ENCODE data around the gene ARMCX5.

ARMCX5 gene

GRCh38 chrX:102604327-102604726, 5.0 kb downstream of the ARMCX5 start:
- Histone ChIP-seq H4K20me1 (ENCODE audit: insufficient read depth, low read length) (no peaks in the 10 kb centered on the region), H3K4me3 (ENCODE audit: low read depth in 1 of 2, low read length in 2 of 2) (no peak overlapping the region), H2AFZ (ENCODE audit: low read depth, low read length) (no peak overlapping the region), H3K79me2 (ENCODE audit: insufficient read depth, low read length) (peaks cover 25% of the 10 kb centered on the region), H3K27me3 (ENCODE audit: insufficient read depth, low read length, poor library complexity) (no peaks in the 10 kb centered on the region), H3K9ac (ENCODE audit: low read depth, low read length) (no peak overlapping the region), H3K4me1 (ENCODE audit: insufficient read depth, low read length) (peaks cover 39% of the 10 kb centered on the region), H3K36me3 (ENCODE audit: insufficient read depth, low read length) (peaks cover 22% of the 10 kb centered on the region), H3K4me2 (ENCODE audit: insufficient read depth, low read length) (no peak overlapping the region), H3K27ac (ENCODE audit: low read length) (peak overlapping the region; percentile 44; the same call in 1 of the 2 replicates), H3K9me3 (ENCODE audit: insufficient read depth, low read length, severe bottlenecking) (no peaks in the 10 kb centered on the region)
- TF ChIP-seq, protein P1, sequence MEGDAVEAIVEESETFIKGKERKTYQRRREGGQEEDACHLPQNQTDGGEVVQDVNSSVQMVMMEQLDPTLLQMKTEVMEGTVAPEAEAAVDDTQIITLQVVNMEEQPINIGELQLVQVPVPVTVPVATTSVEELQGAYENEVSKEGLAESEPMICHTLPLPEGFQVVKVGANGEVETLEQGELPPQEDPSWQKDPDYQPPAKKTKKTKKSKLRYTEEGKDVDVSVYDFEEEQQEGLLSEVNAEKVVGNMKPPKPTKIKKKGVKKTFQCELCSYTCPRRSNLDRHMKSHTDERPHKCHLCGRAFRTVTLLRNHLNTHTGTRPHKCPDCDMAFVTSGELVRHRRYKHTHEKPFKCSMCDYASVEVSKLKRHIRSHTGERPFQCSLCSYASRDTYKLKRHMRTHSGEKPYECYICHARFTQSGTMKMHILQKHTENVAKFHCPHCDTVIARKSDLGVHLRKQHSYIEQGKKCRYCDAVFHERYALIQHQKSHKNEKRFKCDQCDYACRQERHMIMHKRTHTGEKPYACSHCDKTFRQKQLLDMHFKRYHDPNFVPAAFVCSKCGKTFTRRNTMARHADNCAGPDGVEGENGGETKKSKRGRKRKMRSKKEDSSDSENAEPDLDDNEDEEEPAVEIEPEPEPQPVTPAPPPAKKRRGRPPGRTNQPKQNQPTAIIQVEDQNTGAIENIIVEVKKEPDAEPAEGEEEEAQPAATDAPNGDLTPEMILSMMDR (IDR thresholded peaks at IDR 0.05; ENCODE audit: borderline replicate concordance, extremely low read depth, low read length, poor library complexity, severe bottlenecking): no peak
- no peak for TF ChIP-seq EZH2 (IDR thresholded peaks at IDR 0.05; ENCODE audit: borderline replicate concordance, low read depth, low read length, severe bottlenecking)
- peak; percentile 72 for ATAC-seq (ENCODE audit: insufficient read depth, low read depth)
- DNase-seq: peak; percentile 34

DNA sequence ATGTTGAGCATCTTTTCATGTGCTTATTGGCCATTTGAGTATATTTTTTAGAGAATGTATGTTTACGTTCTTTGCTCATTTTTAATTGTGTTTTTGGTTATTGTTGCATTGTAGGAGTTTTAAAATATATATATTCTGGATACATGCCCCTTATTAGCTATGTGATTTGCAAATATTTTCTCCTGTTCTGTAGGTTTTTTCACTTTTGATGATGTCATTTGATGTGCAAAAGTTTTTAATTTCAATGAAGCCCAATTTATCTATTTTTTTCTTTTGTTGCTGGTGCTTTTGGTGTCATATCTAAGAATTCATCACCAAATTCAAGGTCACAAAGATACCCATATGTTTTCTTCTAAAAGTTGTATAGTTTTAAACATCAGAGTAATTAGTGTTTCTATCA, 6.8 kb downstream of the ARMCX5 start:
- H2AFZ ChIP-seq (ENCODE audit: low read depth, low read length): no peak overlapping the region
- no peaks in the 10 kb centered on the region for H4K20me1 ChIP-seq (ENCODE audit: insufficient read depth, low read length)
- H3K4me3 ChIP-seq (ENCODE audit: low read depth in 1 of 2, low read length in 2 of 2): no peak overlapping the region
- H3K9ac ChIP-seq (ENCODE audit: low read depth, low read length): no peak overlapping the region
- H3K27ac ChIP-seq (ENCODE audit: low read length): no peak overlapping the region
- no peak for DNase-seq
- no peak overlapping the region for H3K4me2 ChIP-seq (ENCODE audit: insufficient read depth, low read length)
- H3K9me3 ChIP-seq (ENCODE audit: insufficient read depth, low read length, severe bottlenecking): no peaks in the 10 kb centered on the region
- no peaks in the 10 kb centered on the region for H3K27me3 ChIP-seq (ENCODE audit: insufficient read depth, low read length, poor library complexity)
- TF ChIP-seq, protein P1 (IDR thresholded peaks at IDR 0.05; ENCODE audit: borderline replicate concordance, extremely low read depth, low read length, poor library complexity, severe bottlenecking): no peak
- no peak for TF ChIP-seq EZH2 (IDR thresholded peaks at IDR 0.05; ENCODE audit: borderline replicate concordance, low read depth, low read length, severe bottlenecking)
- no peak for ATAC-seq (ENCODE audit: insufficient read depth, low read depth)
- peaks cover 26% of the 10 kb centered on the region for H3K36me3 ChIP-seq (ENCODE audit: insufficient read depth, low read length)
- peaks cover 13% of the 10 kb centered on the region; the same call in 1 of the 2 replicates for H3K79me2 ChIP-seq (ENCODE audit: insufficient read depth, low read length)
- peaks cover 27% of the 10 kb centered on the region for H3K4me1 ChIP-seq (ENCODE audit: insufficient read depth, low read length)

DNA sequence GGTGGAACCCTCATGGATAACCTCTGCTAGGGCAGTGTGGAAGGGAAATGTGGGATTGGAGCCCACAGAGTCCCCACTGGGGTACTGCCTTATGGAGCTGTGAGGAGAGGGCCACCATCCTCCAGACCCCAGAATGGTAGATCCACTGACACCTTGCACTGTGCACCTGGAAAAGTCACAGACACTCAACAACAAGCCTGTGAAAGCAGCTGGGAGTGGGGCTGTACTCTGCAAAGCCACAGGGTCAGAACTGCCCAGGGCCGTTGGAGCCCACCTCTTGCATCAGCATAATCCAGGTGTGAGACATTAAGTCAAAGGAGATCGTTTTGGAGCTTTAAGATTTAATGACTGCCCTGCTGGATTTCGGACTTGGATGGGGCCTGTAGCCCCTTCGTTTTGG, 11.6 kb downstream of the ARMCX5 start:
- H3K27me3 ChIP-seq (ENCODE audit: insufficient read depth, low read length, poor library complexity): no peaks in the 10 kb centered on the region
- DNase-seq (no peak), ATAC-seq (ENCODE audit: insufficient read depth, low read depth) (no peak)
- H3K27ac ChIP-seq (ENCODE audit: low read length): no peak overlapping the region
- no peak overlapping the region for H3K9ac ChIP-seq (ENCODE audit: low read depth, low read length)
- H3K4me2 ChIP-seq (ENCODE audit: insufficient read depth, low read length): no peak overlapping the region
- 0 out of 2 replicates have a peak, but pooled peaks cover 6% of the 10 kb centered on the region for H3K79me2 ChIP-seq (ENCODE audit: insufficient read depth, low read length)
- H3K36me3 ChIP-seq (ENCODE audit: insufficient read depth, low read length): peaks cover 9% of the 10 kb centered on the region; the same call in 1 of the 2 replicates
- H2AFZ ChIP-seq (ENCODE audit: low read depth, low read length): no peak overlapping the region
- no peaks in the 10 kb centered on the region for H3K9me3 ChIP-seq (ENCODE audit: insufficient read depth, low read length, severe bottlenecking)
- no peaks in the 10 kb centered on the region; the same call in 1 of the 2 replicates for H3K4me1 ChIP-seq (ENCODE audit: insufficient read depth, low read length)
- TF ChIP-seq, protein P1 (IDR thresholded peaks at IDR 0.05; ENCODE audit: borderline replicate concordance, extremely low read depth, low read length, poor library complexity, severe bottlenecking): no peak
- no peak for TF ChIP-seq EZH2 (IDR thresholded peaks at IDR 0.05; ENCODE audit: borderline replicate concordance, low read depth, low read length, severe bottlenecking)
- H4K20me1 ChIP-seq (ENCODE audit: insufficient read depth, low read length): no peaks in the 10 kb centered on the region
- H3K4me3 ChIP-seq (ENCODE audit: low read depth in 1 of 2, low read length in 2 of 2): no peak overlapping the region
